HG02759 (cell line): ENCODE data around the gene L1TD1.
"Not testable (repeated sequence)": the region's sequence is repeated elsewhere in the genome, so short reads cannot be mapped to it uniquely, and the experiment has no call there.

Experiments used
- ATAC-seq: cut with Tn5 transposase; IDR thresholded peaks from one replicate; pipeline ENCODE4 v1.9.1; 2021; ENCODE audit warnings: mild to moderate bottlenecking, moderate library complexity; ENCODE audit not compliant: unreplicated experiment

Gene L1TD1

DNA sequence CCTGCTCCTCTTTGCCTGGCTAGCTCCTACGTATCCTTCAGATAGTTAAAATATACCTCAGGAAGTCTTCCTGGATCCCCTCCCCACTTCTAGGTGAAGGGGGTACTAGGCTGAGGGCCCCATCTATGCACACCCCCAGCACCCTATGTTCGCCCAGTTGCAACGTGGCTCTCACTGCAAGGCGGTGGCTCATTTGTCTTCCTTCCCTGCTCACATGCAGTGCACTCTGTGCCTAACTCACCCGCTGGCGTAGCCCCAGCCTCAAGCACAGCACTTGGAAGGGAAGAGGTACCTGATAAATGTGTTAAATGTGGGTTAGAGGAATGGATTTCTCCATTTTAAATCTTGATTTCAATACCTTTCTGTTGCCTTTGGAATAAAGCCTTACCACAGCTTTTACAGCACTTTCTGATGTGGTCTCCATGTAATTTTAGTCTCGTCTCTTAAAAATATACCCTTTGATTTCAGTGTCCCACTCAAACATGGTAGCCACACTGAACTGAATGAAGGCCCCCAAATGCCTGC is 39.3 kb downstream of the L1TD1 start:
- no peak for ATAC-seq

DNA sequence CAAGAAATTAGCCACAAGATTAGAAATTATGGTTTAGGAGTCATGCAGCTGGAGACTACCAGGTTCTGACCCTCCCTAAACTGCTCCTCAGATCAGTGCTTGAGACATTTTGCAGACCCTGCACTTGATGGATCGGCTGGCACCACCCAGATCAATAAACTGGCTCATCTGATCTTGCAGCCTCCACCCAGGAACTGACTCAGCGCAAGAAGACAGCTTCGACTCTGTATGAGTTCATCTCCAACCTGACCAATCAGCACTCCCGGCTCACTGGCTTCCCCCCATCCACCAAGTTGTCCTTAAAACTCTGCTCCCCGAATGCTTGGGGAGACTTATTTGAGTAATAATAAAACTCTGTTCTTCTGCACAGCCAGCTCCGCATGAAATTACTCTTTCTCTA is 40.0 kb downstream of the L1TD1 start:
- ATAC-seq = no peak

- no peak for ATAC-seq
Observed at GRCh38 chr1:62235576-62235975, 40.9 kb downstream of the L1TD1 start.

DNA sequence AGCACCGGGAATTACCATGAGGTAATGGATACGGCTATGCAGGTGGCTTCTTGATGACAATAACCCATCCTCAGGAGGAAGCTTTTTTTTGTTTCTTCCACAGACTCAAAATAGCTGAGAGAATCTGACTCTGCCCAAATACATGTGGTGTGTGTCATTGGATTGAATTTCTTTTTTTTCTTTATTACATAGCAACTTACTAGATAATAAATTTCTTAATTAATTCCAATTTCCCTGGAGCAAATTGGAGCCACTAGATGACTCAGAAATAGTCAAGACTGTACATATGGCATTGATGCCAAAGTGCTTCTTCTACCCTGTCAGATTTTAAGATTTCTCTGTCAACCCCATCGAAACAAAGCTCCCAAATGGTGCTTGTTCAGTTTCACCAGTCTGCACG is 42.7 kb downstream of the L1TD1 start:
- ATAC-seq = no peak

DNA sequence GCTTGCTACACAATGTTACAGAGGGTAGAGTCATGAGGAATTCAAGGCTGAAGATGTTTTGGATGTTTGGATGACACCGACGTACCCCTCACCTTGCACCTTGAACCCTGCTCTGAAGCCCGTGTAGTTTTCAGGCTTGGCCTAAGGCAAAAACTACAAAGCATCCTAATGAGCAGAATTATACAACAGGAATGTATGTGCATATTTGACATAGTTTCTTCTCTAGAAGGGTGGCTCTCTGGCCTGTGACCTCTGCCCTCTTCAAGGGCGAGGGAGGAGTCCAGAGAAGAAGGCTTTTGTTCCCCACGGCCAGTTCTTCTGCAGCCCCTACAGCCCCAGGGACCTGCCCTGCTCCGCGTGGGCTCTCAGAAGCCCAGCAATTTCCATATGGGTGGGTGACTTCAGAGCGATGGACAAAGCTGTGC is 43.3 kb downstream of the L1TD1 start:
- ATAC-seq = no peak

DNA sequence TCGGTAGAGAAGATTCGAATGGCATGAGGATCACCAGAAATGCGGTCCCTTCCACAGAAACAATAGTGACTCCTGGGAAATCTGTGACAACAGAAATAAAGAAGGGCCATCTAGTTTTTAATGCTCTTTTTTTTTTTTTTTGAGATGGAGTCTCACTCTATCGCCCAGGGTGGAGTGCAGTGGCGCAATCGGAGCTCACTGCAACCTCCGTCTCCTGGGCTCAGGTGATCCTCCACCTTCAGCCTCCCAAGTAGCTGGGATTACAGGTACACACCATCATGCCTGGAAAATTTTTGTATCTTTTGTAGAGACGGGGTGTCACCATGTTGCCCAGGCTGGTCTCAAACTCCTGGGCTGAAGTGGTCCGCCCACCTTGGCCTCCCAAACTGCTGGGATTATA is 43.9 kb downstream of the L1TD1 start:
- ATAC-seq = no peak

DNA sequence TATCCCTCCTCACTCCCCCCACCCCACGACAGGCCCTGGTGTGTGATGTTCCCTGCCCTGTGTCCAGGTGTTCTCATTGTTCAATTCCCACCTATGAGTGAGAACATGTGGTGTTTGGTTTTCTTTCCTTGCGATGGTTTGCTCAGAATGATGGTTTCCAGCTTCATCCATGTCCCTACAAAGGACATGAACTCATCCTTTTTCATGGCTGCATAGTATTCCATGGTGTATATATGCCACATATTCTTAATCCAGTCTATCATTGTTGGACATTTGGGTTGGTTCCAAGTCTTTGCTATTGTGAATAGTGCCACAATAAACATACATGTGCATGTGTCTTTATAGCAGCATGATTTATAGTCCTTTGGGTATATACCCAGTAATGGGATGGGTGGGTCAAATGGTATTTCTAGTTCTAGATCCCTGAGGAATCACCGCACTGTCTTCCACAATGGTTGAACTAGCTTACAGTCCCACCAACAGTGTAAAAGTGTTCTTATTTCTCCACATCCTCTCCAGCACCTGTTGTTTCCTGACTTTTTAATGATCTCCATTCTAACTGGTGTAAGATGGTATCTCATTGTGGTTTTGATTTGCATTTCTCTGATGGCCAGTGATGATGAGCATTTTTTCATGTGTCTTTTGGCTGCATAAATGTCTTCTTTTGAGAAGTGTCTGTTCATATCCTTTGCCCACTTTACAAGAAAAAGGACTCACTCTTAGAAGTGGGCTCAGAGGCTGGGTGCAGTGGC is 45.2 kb downstream of the L1TD1 start:
- not testable (repeated sequence) for ATAC-seq

DNA sequence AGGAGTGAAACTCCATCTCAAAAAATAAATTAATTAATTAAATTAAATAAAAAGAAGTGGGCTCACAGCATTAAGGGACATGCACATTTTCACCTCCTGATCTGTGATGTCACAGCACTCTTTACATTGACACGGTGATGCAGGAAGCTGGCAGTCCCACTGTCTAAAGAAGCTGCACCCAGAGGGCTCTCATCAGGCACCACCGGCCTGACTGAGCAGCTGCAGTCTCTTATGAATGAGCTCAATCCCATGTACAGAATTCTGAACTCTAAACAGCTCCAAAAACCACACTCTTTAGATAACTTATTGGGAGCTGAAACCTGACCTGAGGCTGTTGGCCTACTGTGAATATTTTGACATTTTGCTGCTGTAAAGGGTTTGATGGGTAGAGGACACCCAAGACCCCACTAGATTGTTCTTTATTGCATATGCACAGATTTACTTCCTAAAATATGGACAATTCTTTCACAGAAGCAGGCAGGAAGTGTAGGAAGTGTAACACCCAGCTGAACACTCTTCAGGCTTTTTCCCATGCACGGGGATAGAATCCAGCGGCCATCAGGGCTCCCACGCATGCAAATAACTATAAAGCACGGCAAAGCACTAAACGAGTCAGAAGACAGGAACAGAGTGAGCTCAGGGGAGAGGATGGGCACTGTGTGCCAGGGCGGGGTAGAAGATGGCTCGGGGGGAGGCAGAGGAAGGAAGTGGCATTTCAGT is 46.2 kb downstream of the L1TD1 start:
- no peak for ATAC-seq

- no peak for ATAC-seq
Observed at GRCh38 chr1:62241371-62242131, 46.9 kb downstream of the L1TD1 start.

- not testable (repeated sequence) for ATAC-seq
Observed at GRCh38 chr1:62244380-62244779, 49.7 kb downstream of the L1TD1 start.

DNA sequence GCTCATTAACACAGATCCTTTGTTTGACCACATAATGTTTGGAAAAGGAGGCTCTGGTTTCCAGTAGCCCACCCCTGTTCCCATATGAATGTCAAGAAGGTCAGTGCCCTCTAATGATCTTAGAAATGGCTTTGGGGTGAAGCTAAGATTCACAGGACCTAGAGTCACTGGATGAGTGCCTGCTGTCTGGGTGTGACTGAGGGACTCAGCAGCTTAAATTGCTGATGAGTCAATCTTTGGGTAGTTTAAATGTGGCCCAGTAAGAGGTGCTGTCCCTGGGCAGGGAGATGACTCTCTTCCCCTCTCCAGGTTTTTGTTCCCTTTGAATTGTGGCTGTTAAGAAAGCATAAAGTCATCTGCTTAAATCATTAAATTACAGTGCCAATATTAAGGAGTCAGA is 50.6 kb downstream of the L1TD1 start:
- ATAC-seq = no peak

- ATAC-seq = no peak
Observed at GRCh38 chr1:62247391-62248168, 52.9 kb downstream of the L1TD1 start.

- ATAC-seq = no peak
Observed at GRCh38 chr1:62250126-62250726, 55.6 kb downstream of the L1TD1 start.

- no peak for ATAC-seq
Observed at GRCh38 chr1:62259551-62259950, 64.9 kb downstream of the L1TD1 start.

DNA sequence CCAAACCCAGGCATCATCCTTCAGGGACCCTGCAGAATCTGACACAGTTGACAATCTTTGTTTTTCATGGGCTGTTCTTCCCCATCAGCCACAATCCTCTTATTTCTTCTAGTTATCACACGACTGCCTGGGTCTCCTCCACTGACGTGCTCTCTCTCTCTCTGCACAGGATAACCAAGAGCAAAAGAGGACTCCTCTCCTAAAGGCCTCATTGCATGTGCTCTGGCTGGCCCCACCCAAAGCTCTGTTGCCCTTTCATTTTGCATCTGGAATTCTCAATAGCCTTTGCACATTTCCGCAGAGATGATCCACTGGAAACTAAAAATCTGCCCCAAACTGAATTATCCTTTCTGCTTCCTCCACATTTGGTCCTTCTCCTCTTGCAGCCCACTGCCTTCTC is 66.0 kb downstream of the L1TD1 start:
- no peak for ATAC-seq
